ENCODE results near the gene TCF12.

DNA sequence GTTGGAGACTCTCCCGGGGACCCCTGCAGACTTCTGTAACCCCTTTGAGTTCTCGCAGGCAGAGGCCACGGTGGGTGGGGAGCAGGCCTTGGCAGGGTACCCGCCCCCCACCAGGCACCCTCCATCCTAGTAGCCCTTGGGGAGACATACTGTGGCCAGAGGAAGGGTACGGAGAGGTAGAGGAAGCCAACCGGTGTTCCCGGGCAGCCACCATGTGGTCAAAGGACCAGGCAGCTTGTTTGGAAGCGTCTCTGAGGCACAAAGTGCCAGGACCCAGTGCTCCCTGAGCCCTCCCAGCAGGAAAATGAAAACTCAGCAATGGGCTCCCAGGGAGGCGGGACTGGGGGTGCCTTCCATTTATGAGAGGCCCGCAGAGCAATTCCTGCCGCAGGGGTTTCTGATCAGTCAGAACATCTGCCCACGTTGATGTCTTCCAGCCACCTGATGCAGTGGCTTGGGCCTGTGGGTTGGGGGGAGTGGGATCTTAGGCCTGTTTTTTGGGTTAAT is 404.9 kb downstream of the TCF12 start:
- TF ChIP-seq, protein P1, sequence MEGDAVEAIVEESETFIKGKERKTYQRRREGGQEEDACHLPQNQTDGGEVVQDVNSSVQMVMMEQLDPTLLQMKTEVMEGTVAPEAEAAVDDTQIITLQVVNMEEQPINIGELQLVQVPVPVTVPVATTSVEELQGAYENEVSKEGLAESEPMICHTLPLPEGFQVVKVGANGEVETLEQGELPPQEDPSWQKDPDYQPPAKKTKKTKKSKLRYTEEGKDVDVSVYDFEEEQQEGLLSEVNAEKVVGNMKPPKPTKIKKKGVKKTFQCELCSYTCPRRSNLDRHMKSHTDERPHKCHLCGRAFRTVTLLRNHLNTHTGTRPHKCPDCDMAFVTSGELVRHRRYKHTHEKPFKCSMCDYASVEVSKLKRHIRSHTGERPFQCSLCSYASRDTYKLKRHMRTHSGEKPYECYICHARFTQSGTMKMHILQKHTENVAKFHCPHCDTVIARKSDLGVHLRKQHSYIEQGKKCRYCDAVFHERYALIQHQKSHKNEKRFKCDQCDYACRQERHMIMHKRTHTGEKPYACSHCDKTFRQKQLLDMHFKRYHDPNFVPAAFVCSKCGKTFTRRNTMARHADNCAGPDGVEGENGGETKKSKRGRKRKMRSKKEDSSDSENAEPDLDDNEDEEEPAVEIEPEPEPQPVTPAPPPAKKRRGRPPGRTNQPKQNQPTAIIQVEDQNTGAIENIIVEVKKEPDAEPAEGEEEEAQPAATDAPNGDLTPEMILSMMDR (IDR thresholded peaks at IDR 0.05) = no peak
- no peak for TF ChIP-seq POLR2A (IDR thresholded peaks at IDR 0.05)
